Stimulated activated CD8-positive, alpha-beta memory T cell treated with anti-CD3 and anti-CD28 coated beads, Interleukin-12 subunit alpha, Interleukin-12 subunit beta, amount 100 ng/mL, for 1 hour (primary cell): ENCODE results near the gene RIOK2.
"Not testable (repeated sequence)": the region's sequence is repeated elsewhere in the genome, so short reads cannot be mapped to it uniquely, and the experiment has no call there.

Experiments used
- DNase-seq: peaks from one replicate; pipeline ENCODE4 v3.0.0-alpha.2; 2020; ENCODE audit warnings: low read depth

Gene RIOK2

GRCh38 chr5:97167435-97167834 lies 15.6 kb downstream of the RIOK2 start:
- no peak for DNase-seq

- DNase-seq = no peak
Observed at GRCh38 chr5:97165726-97166125, 17.3 kb downstream of the RIOK2 start.

GRCh38 chr5:97164846-97165245 lies 18.2 kb downstream of the RIOK2 start:
- no peak for DNase-seq

- no peak for DNase-seq
Observed at GRCh38 chr5:97163790-97164285, 19.2 kb downstream of the RIOK2 start.

GRCh38 chr5:97163360-97163764 lies 19.7 kb downstream of the RIOK2 start:
- DNase-seq = no peak

- DNase-seq = peak; percentile 24
Observed at GRCh38 chr5:97162045-97162444, 21.0 kb downstream of the RIOK2 start.

- DNase-seq = no peak
Observed at GRCh38 chr5:97157689-97158088, 25.4 kb downstream of the RIOK2 start.

- DNase-seq = no peak
Observed at GRCh38 chr5:97151370-97151769, 31.7 kb downstream of the RIOK2 start.

GRCh38 chr5:97150401-97150800 lies 32.6 kb downstream of the RIOK2 start:
- DNase-seq = no peak

- no peak for DNase-seq
Observed at GRCh38 chr5:97149709-97150108, 33.3 kb downstream of the RIOK2 start.

GRCh38 chr5:97148288-97148687 lies 34.8 kb downstream of the RIOK2 start:
- DNase-seq = no peak

GRCh38 chr5:97143704-97144103 lies 39.3 kb downstream of the RIOK2 start:
- no peak for DNase-seq

- DNase-seq = no peak
Observed at GRCh38 chr5:97142521-97143254, 40.4 kb downstream of the RIOK2 start, which contains the start of gene LIX1. Gene LIX1 (minus strand): TSS chr5:97142611. CDS start chr5:97142576, 35 bp downstream.

GRCh38 chr5:97141539-97141938 lies 41.5 kb downstream of the RIOK2 start:
- DNase-seq = no peak

GRCh38 chr5:97141031-97141430 lies 42.0 kb downstream of the RIOK2 start:
- DNase-seq = no peak

- DNase-seq = not testable (repeated sequence)
Observed at GRCh38 chr5:97140250-97140649, 42.8 kb downstream of the RIOK2 start.

GRCh38 chr5:97136475-97136874 lies 46.6 kb downstream of the RIOK2 start:
- DNase-seq = no peak

- DNase-seq = no peak
Observed at GRCh38 chr5:97135868-97136267, 47.2 kb downstream of the RIOK2 start.

GRCh38 chr5:97134634-97135033 lies 48.4 kb downstream of the RIOK2 start:
- DNase-seq = no peak

- DNase-seq = no peak
Observed at GRCh38 chr5:97133101-97133500, 49.9 kb downstream of the RIOK2 start.

GRCh38 chr5:97131921-97132320 lies 51.1 kb downstream of the RIOK2 start:
- DNase-seq = no peak

GRCh38 chr5:97131139-97131710 lies 51.8 kb downstream of the RIOK2 start:
- DNase-seq = no peak

GRCh38 chr5:97127727-97128126 lies 55.3 kb downstream of the RIOK2 start:
- no peak for DNase-seq
